Epithelial cell of proximal tubule (primary cell): Measurements from ENCODE around the gene LIN9. TPM values are rescaled to one million over a fixed set of nuclear protein-coding genes. Genes with fewer than 3 reads are reported as not detected.
A peak's percentile ranks its signal among the peaks of the same experiment; 100 is the strongest.

Experiments used
- DNase-seq: peaks from one replicate; pipeline ENCODE4 v3.0.0-alpha.2; 2011; ENCODE audit warnings: low read depth
- H3K4me3 ChIP-seq: 2 replicates; pipeline ENCODE4 v1.5.1; 2011; ENCODE audit warnings: low read depth, mild to moderate bottlenecking, low read length
- CTCF ChIP-seq: conservative IDR thresholded peaks from 2 replicates; pipeline ENCODE4 v1.5.1; 2012; ENCODE audit warnings: low read depth, mild to moderate bottlenecking, low read length
- total RNA-seq: library from RNA; depleted of rRNA; stranded (reverse); fragments of >200 nt; gene quantifications from 2 replicates; pipeline ENCODE4 v1.2.3, GENCODE V29; 2015

The LIN9 gene
- total RNA-seq, 1 donor from 2014 or later: 5.5 TPM

- no peak for TF ChIP-seq CTCF
- no peak for DNase-seq
- peak overlapping the region; percentile 98 for H3K4me3 ChIP-seq
Measured at GRCh38 chr1:226309398-226310244, 657 bp upstream of the LIN9 start.

GRCh38 chr1:226308166-226308722 lies 720 bp downstream of the LIN9 start:
- no peak for DNase-seq
- no peak for TF ChIP-seq CTCF
- peak overlapping the region; percentile 98 for H3K4me3 ChIP-seq

- DNase-seq: no peak
- no peak overlapping the region for H3K4me3 ChIP-seq
- no peak for TF ChIP-seq CTCF
Measured at GRCh38 chr1:226306425-226306824, 2.5 kb downstream of the LIN9 start.

- no peak overlapping the region for H3K4me3 ChIP-seq
- no peak for TF ChIP-seq CTCF
- no peak for DNase-seq
Measured at GRCh38 chr1:226305184-226305583, 3.8 kb downstream of the LIN9 start.

- TF ChIP-seq CTCF: no peak
- H3K4me3 ChIP-seq: no peak overlapping the region
- no peak for DNase-seq
Measured at GRCh38 chr1:226304291-226304955, 4.5 kb downstream of the LIN9 start.

GRCh38 chr1:226302731-226303130 lies 6.2 kb downstream of the LIN9 start:
- TF ChIP-seq CTCF: no peak
- no peak for DNase-seq
- H3K4me3 ChIP-seq: no peak overlapping the region
